GM23338 (cell line): ENCODE measurements around the gene CASP5. TPM values are rescaled to one million over a fixed set of nuclear protein-coding genes. Genes with fewer than 3 reads are reported as not detected.

ENCODE experiments used
- ATAC-seq: fragments of 200-7000 bp; cut with Tn5 transposase; 3 replicates; pipeline ENCODE4 v1.9.1; 2020
- DNase-seq: peaks from one replicate; pipeline ENCODE4 v3.0.0-alpha.2; 2015; ENCODE audit warnings: low spot score
- H2AFZ ChIP-seq: fragments of 200-600 bp; sonication (generic); 2 replicates; pipeline ENCODE4 v1.8.0; 2016; ENCODE audit warnings: antibody characterized with exemption, mild to moderate bottlenecking, moderate library complexity
- H3F3A ChIP-seq: fragments of 200-600 bp; sonication (generic); replicated peaks from 2 replicates; pipeline ENCODE4 v1.8.0; 2017; ENCODE audit warnings: antibody characterized with exemption, mixed run types, low read depth
- H3K27ac ChIP-seq: fragments of 200-600 bp; sonication (generic); 2 replicates; pipeline ENCODE4 v1.6.1; 2016; ENCODE audit warnings: low read depth
- H3K27me3 ChIP-seq: fragments of 200-600 bp; sonication (generic); 2 replicates; pipeline ENCODE4 v1.8.0; 2016; ENCODE audit warnings: mild to moderate bottlenecking, mixed run types, moderate library complexity; ENCODE audit not compliant: insufficient read depth
- H3K36me3 ChIP-seq: fragments of 200-600 bp; sonication (generic); 2 replicates; pipeline ENCODE4 v1.8.0; 2016; ENCODE audit warnings: mild to moderate bottlenecking; ENCODE audit not compliant: insufficient read depth
- H3K4me1 ChIP-seq: fragments of 200-600 bp; sonication (generic); 2 replicates; pipeline ENCODE4 v1.8.0; 2016; ENCODE audit warnings: mild to moderate bottlenecking, moderate library complexity; ENCODE audit not compliant: insufficient read depth
- H3K4me2 ChIP-seq: fragments of 200-600 bp; sonication (generic); 2 replicates; pipeline ENCODE4 v1.7.1; 2017; ENCODE audit warnings: mixed run types
- H3K4me3 ChIP-seq: fragments of 200-600 bp; sonication (generic); 2 replicates; pipeline ENCODE4 v1.6.1; 2016; ENCODE audit warnings: mixed run types
- H3K79me2 ChIP-seq: fragments of 200-600 bp; sonication (generic); replicated peaks from 2 replicates; pipeline ENCODE4 v1.8.0; 2017; ENCODE audit warnings: mild to moderate bottlenecking; ENCODE audit not compliant: insufficient read depth
- H3K9me2 ChIP-seq: fragments of 200-600 bp; sonication (generic); 2 replicates; pipeline ENCODE4 v1.8.0; 2017; ENCODE audit not compliant: insufficient read depth
- H4K20me1 ChIP-seq: fragments of 200-600 bp; sonication (generic); replicated peaks from 2 replicates; pipeline ENCODE4 v1.8.0; 2017; ENCODE audit warnings: mild to moderate bottlenecking; ENCODE audit not compliant: insufficient read depth
- H3K27ac Mint-ChIP-seq: 2 replicates; pipeline ENCODE4 v1.8.0; 2020; ENCODE audit warnings: inconsistent platforms, mild to moderate bottlenecking, moderate library complexity, mixed read lengths
- H3K27me3 Mint-ChIP-seq: 3 replicates; pipeline ENCODE4 v1.8.0; 2022; ENCODE audit warnings: low read depth, mild to moderate bottlenecking, moderate library complexity, mixed read lengths, inconsistent platforms; ENCODE audit not compliant: insufficient read depth, poor library complexity
- H3K36me3 Mint-ChIP-seq: 3 replicates; pipeline ENCODE4 v1.8.0; 2021; ENCODE audit warnings: low read depth, mild to moderate bottlenecking, inconsistent platforms, moderate library complexity, mixed read lengths
- H3K4me1 Mint-ChIP-seq: 3 replicates; pipeline ENCODE4 v1.8.0; 2020; ENCODE audit warnings: mild to moderate bottlenecking, inconsistent platforms, mixed read lengths
- H3K4me3 Mint-ChIP-seq: 3 replicates; pipeline ENCODE4 v1.8.0; 2021; ENCODE audit warnings: moderate library complexity, mild to moderate bottlenecking, inconsistent platforms, mixed read lengths
- H3K9me3 Mint-ChIP-seq: 3 replicates; pipeline ENCODE4 v1.8.0; 2020; ENCODE audit warnings: moderate library complexity, mild to moderate bottlenecking, inconsistent platforms, mixed read lengths
- CREB1 ChIP-seq: fragments of 250-450 bp; sonication (Bioruptor Pico); IDR thresholded peaks from 2 replicates; pipeline ENCODE4 v1.5.0; 2020; ENCODE audit warnings: low read depth, mild to moderate bottlenecking, moderate library complexity
- EZH2 ChIP-seq: fragments of 200-600 bp; sonication (generic); IDR thresholded peaks from one replicate; pipeline ENCODE4 v1.8.0; 2017; ENCODE audit warnings: antibody characterized with exemption, mild to moderate bottlenecking, low read depth; ENCODE audit not compliant: unreplicated experiment
- EZH2phosphoT487 ChIP-seq: fragments of 200-600 bp; sonication (generic); IDR thresholded peaks from one replicate; pipeline ENCODE4 v1.8.1; 2018; ENCODE audit warnings: antibody characterized with exemption; ENCODE audit not compliant: unreplicated experiment
- JUNB ChIP-seq: IDR thresholded peaks from one replicate; pipeline ENCODE4 v1.6.1; 2016; ENCODE audit warnings: antibody characterized with exemption; ENCODE audit not compliant: unreplicated experiment
- NANOG ChIP-seq: IDR thresholded peaks from 2 replicates; pipeline ENCODE4 v1.6.1; 2016; ENCODE audit warnings: antibody characterized with exemption, borderline replicate concordance
- POLR2AphosphoS5 ChIP-seq: IDR thresholded peaks from 2 replicates; pipeline ENCODE4 v1.6.1; 2016; ENCODE audit warnings: antibody characterized with exemption, low read depth
- STAT1 ChIP-seq: IDR thresholded peaks from one replicate; pipeline ENCODE4 v1.6.1; 2016; ENCODE audit warnings: antibody characterized with exemption; ENCODE audit not compliant: unreplicated experiment
- ZNF114 ChIP-seq: fragments of 250-450 bp; sonication (Bioruptor Pico); IDR thresholded peaks from 2 replicates; pipeline ENCODE4 v1.5.0; 2020; ENCODE audit warnings: mild to moderate bottlenecking, moderate library complexity
- ZNF331 ChIP-seq: fragments of 250-450 bp; sonication (Bioruptor Pico); IDR thresholded peaks from 2 replicates; pipeline ENCODE4 v1.5.0; 2020; ENCODE audit warnings: low read depth, mild to moderate bottlenecking, moderate library complexity
- long read RNA-seq: library from polyadenylated mRNA; unstranded; transcript quantifications from one replicate; pipeline ENCODE4 v2.0.0, GENCODE V29; 2020; ENCODE audit not compliant: unreplicated experiment
- polyA plus RNA-seq: library from polyadenylated mRNA; unstranded; fragments of >200 nt; fragmentation: Nextera tagmentation; extraction: Ambion mirVana; gene quantifications from 2 replicates; pipeline ENCODE4 v1.2.1, GENCODE V29; 2016
- total RNA-seq: library from RNA; depleted of rRNA; stranded (reverse); fragments of >200 nt; shearing (Covaris generic); gene quantifications from 2 replicates; pipeline ENCODE4 v1.2.3, GENCODE V29; 2014; rRNA removed
- TF ChIP-seq, protein P1 (sequence below): IDR thresholded peaks from one replicate; pipeline ENCODE4 v1.6.1; 2018; ENCODE audit warnings: antibody characterized with exemption; ENCODE audit not compliant: unreplicated experiment
- TF ChIP-seq, protein P2 (sequence below): IDR thresholded peaks from 2 replicates; pipeline ENCODE4 v1.6.1; 2016; ENCODE audit warnings: antibody characterized with exemption
- TF ChIP-seq, protein P3 (sequence below): fragments of 250-450 bp; sonication (Bioruptor Pico); IDR thresholded peaks from 2 replicates; pipeline ENCODE4 v1.5.0; 2020; ENCODE audit warnings: mild to moderate bottlenecking, moderate library complexity
- TF ChIP-seq, protein P4 (sequence below), 2 experiments: fragments of 200-600 bp in 1 of 2; sonication (generic) in 1 of 2; conservative IDR thresholded peaks; 2 replicates each; pipeline versions ENCODE4 v1.5.1 to v1.6.1; 2016 to 2017; ENCODE audit warnings: antibody characterized with exemption in 2 of 2, low read depth in 2 of 2, mild to moderate bottlenecking in 2 of 2, moderate library complexity in 1 of 2

Gene CASP5
- not detected in 2 replicates for total RNA-seq
- 0.17 TPM in 1 of 2 replicates, not detected in the other for polyA plus RNA-seq
- long read RNA-seq = 0 reads

DNA sequence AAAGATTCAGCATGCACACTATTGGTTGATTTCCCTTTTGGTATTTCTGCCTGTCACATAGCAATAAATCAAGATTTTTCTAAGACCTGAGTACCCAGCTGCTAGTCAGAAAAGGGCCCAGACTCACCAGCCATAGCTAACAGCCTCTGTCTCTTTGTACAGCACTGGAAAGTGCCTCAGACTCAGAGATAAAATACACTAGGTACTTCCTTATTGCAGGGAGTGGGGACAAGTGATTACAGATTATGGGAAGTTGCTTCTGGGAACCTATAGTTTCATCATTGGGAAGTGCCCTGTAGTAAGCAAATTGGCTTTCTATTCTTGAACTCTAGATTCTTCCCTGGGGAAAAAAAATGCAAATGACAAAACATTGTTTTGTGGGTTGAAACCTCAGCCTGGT lies at the start of gene CASP5:
TSS of gene CASP5 (minus strand) at position 166 of the 400 bp plus-strand sequence. CDS start at position 134, 32 bp downstream.
- no peak within 1 kb of the TSS for H3K4me3 ChIP-seq
- Mint-ChIP-seq H3K4me1 (no peaks in the 10 kb centered on the region), H3K27ac (peak within 1 kb of the TSS; percentile 26; the same call in 1 of the 2 replicates), H3K4me3 (no peak within 1 kb of the TSS), H3K9me3 (peaks cover 3% of the 10 kb centered on the region; the same call in 2 of the 3 replicates), H3K36me3 (peaks cover 2% of the 10 kb centered on the region; the same call in 2 of the 3 replicates), H3K27me3 (no peaks in the 10 kb centered on the region)
- H3K79me2 ChIP-seq = no peaks in the 10 kb centered on the region
- ATAC-seq (no peak), DNase-seq (no peak)
- no peak within 1 kb of the TSS for H3K4me2 ChIP-seq
- H3K27me3 ChIP-seq = no peaks in the 10 kb centered on the region
- no peak within 1 kb of the TSS for H3K27ac ChIP-seq
- H3K36me3 ChIP-seq = no peaks in the 10 kb centered on the region
- TF ChIP-seq STAT1 (no peak), ZNF331 (CRISPR knock-in tag) (no peak), EZH2phosphoT487 (no peak), ZNF114 (CRISPR knock-in tag) (no peak), JUNB (no peak), NANOG (no peak), EZH2 (no peak), POLR2AphosphoS5 (no peak), CREB1 (CRISPR knock-in tag) (no peak)
- TF ChIP-seq, protein P1, sequence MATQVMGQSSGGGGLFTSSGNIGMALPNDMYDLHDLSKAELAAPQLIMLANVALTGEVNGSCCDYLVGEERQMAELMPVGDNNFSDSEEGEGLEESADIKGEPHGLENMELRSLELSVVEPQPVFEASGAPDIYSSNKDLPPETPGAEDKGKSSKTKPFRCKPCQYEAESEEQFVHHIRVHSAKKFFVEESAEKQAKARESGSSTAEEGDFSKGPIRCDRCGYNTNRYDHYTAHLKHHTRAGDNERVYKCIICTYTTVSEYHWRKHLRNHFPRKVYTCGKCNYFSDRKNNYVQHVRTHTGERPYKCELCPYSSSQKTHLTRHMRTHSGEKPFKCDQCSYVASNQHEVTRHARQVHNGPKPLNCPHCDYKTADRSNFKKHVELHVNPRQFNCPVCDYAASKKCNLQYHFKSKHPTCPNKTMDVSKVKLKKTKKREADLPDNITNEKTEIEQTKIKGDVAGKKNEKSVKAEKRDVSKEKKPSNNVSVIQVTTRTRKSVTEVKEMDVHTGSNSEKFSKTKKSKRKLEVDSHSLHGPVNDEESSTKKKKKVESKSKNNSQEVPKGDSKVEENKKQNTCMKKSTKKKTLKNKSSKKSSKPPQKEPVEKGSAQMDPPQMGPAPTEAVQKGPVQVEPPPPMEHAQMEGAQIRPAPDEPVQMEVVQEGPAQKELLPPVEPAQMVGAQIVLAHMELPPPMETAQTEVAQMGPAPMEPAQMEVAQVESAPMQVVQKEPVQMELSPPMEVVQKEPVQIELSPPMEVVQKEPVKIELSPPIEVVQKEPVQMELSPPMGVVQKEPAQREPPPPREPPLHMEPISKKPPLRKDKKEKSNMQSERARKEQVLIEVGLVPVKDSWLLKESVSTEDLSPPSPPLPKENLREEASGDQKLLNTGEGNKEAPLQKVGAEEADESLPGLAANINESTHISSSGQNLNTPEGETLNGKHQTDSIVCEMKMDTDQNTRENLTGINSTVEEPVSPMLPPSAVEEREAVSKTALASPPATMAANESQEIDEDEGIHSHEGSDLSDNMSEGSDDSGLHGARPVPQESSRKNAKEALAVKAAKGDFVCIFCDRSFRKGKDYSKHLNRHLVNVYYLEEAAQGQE = no peak
- TF ChIP-seq, protein P2, sequence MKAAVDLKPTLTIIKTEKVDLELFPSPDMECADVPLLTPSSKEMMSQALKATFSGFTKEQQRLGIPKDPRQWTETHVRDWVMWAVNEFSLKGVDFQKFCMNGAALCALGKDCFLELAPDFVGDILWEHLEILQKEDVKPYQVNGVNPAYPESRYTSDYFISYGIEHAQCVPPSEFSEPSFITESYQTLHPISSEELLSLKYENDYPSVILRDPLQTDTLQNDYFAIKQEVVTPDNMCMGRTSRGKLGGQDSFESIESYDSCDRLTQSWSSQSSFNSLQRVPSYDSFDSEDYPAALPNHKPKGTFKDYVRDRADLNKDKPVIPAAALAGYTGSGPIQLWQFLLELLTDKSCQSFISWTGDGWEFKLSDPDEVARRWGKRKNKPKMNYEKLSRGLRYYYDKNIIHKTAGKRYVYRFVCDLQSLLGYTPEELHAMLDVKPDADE = no peak
- TF ChIP-seq, protein P3, sequence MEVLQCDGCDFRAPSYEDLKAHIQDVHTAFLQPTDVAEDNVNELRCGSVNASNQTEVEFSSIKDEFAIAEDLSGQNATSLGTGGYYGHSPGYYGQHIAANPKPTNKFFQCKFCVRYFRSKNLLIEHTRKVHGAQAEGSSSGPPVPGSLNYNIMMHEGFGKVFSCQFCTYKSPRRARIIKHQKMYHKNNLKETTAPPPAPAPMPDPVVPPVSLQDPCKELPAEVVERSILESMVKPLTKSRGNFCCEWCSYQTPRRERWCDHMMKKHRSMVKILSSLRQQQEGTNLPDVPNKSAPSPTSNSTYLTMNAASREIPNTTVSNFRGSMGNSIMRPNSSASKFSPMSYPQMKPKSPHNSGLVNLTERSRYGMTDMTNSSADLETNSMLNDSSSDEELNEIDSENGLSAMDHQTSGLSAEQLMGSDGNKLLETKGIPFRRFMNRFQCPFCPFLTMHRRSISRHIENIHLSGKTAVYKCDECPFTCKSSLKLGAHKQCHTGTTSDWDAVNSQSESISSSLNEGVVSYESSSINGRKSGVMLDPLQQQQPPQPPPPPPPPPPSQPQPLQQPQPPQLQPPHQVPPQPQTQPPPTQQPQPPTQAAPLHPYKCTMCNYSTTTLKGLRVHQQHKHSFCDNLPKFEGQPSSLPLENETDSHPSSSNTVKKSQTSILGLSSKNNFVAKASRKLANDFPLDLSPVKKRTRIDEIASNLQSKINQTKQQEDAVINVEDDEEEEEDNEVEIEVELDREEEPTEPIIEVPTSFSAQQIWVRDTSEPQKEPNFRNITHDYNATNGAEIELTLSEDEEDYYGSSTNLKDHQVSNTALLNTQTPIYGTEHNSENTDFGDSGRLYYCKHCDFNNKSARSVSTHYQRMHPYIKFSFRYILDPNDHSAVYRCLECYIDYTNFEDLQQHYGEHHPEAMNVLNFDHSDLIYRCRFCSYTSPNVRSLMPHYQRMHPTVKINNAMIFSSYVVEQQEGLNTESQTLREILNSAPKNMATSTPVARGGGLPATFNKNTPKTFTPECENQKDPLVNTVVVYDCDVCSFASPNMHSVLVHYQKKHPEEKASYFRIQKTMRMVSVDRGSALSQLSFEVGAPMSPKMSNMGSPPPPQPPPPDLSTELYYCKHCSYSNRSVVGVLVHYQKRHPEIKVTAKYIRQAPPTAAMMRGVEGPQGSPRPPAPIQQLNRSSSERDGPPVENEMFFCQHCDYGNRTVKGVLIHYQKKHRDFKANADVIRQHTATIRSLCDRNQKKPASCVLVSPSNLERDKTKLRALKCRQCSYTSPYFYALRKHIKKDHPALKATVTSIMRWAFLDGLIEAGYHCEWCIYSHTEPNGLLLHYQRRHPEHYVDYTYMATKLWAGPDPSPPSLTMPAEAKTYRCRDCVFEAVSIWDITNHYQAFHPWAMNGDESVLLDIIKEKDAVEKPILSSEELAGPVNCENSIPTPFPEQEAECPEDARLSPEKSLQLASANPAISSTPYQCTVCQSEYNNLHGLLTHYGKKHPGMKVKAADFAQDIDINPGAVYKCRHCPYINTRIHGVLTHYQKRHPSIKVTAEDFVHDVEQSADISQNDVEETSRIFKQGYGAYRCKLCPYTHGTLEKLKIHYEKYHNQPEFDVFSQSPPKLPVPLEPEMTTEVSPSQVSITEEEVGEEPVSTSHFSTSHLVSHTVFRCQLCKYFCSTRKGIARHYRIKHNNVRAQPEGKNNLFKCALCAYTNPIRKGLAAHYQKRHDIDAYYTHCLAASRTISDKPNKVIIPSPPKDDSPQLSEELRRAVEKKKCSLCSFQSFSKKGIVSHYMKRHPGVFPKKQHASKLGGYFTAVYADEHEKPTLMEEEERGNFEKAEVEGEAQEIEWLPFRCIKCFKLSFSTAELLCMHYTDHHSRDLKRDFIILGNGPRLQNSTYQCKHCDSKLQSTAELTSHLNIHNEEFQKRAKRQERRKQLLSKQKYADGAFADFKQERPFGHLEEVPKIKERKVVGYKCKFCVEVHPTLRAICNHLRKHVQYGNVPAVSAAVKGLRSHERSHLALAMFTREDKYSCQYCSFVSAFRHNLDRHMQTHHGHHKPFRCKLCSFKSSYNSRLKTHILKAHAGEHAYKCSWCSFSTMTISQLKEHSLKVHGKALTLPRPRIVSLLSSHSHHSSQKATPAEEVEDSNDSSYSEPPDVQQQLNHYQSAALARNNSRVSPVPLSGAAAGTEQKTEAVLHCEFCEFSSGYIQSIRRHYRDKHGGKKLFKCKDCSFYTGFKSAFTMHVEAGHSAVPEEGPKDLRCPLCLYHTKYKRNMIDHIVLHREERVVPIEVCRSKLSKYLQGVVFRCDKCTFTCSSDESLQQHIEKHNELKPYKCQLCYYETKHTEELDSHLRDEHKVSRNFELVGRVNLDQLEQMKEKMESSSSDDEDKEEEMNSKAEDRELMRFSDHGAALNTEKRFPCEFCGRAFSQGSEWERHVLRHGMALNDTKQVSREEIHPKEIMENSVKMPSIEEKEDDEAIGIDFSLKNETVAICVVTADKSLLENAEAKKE (CRISPR knock-in tag) = no peak
- TF ChIP-seq, protein P4, sequence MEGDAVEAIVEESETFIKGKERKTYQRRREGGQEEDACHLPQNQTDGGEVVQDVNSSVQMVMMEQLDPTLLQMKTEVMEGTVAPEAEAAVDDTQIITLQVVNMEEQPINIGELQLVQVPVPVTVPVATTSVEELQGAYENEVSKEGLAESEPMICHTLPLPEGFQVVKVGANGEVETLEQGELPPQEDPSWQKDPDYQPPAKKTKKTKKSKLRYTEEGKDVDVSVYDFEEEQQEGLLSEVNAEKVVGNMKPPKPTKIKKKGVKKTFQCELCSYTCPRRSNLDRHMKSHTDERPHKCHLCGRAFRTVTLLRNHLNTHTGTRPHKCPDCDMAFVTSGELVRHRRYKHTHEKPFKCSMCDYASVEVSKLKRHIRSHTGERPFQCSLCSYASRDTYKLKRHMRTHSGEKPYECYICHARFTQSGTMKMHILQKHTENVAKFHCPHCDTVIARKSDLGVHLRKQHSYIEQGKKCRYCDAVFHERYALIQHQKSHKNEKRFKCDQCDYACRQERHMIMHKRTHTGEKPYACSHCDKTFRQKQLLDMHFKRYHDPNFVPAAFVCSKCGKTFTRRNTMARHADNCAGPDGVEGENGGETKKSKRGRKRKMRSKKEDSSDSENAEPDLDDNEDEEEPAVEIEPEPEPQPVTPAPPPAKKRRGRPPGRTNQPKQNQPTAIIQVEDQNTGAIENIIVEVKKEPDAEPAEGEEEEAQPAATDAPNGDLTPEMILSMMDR (conservative IDR thresholded peaks at IDR 0.05; ENCODE audit: low read depth in 2 of 2) = no peak
- no peaks in the 10 kb centered on the region for H3K4me1 ChIP-seq
- no peaks in the 10 kb centered on the region for H3F3A ChIP-seq
- H3K9me2 ChIP-seq = no peaks in the 10 kb centered on the region
- no peaks in the 10 kb centered on the region for H4K20me1 ChIP-seq
- H2AFZ ChIP-seq = peak within 1 kb of the TSS; percentile 70
